CD14-positive monocyte (primary cell): ENCODE measurements around the gene MED10. TPM values are rescaled to one million over a fixed set of nuclear protein-coding genes. Genes with fewer than 3 reads are reported as not detected.

ENCODE experiments used
- DNase-seq, 3 donors: peaks; one replicate each; pipeline ENCODE4 v3.0.0-alpha.2; 2011 to 2022
- H2AFZ ChIP-seq: 2 replicates; pipeline ENCODE4 v1.6.0; 2012; ENCODE audit warnings: mild to moderate bottlenecking, low read depth, low read length, inconsistent platforms; ENCODE audit not compliant: insufficient read depth, poor library complexity, severe bottlenecking
- H3K27ac ChIP-seq, 2 donors: 1 replicate in 1 of 2; 2 replicates in 1 of 2; pipeline ENCODE4 v1.5.1; 2012 to 2013; ENCODE audit warnings: low read length in 2 of 2, control low read depth in 1 of 2, inconsistent platforms in 1 of 2, low read depth in 1 of 2, mild to moderate bottlenecking in 1 of 2
- H3K27me3 ChIP-seq, 2 donors: one replicate each; pipeline versions ENCODE4 v1.6.0 to v1.6.1; 2011 to 2013; ENCODE audit warnings: low read length in 2 of 2; ENCODE audit not compliant: control insufficient read depth in 2 of 2, insufficient read depth in 2 of 2
- H3K36me3 ChIP-seq, 2 donors: replicated peaks in 1 of 2; 1 replicate in 1 of 2; 2 replicates in 1 of 2; pipeline versions ENCODE4 v1.5.1 to v1.6.1; 2012 to 2013; ENCODE audit warnings: low read length in 2 of 2, control low read depth in 1 of 2, inconsistent platforms in 1 of 2, mild to moderate bottlenecking in 1 of 2; ENCODE audit not compliant: insufficient read depth in 2 of 2, control insufficient read depth in 1 of 2
- H3K4me1 ChIP-seq, 2 donors: 1 replicate in 1 of 2; 2 replicates in 1 of 2; pipeline versions ENCODE4 v1.5.1 to v1.6.1; 2012 to 2013; ENCODE audit warnings: low read length in 2 of 2, control low read depth in 1 of 2, inconsistent platforms in 1 of 2, mild to moderate bottlenecking in 1 of 2, moderate library complexity in 1 of 2; ENCODE audit not compliant: insufficient read depth in 2 of 2, control insufficient read depth in 1 of 2
- H3K4me2 ChIP-seq: replicated peaks from 2 replicates; pipeline ENCODE3; 2012; ENCODE audit warnings: low read length, moderate library complexity, mild to moderate bottlenecking; ENCODE audit not compliant: poor library complexity, severe bottlenecking; ENCODE audit errors: extremely low read depth
- H3K4me3 ChIP-seq, 3 experiments: fragments of 200-600 bp in 1 of 3; sonication (generic) in 1 of 3; replicated peaks in 1 of 3; 1 replicate in 2 of 3; 2 replicates in 1 of 3; pipeline ENCODE4 v1.5.1; 2011 to 2013; ENCODE audit warnings: low read length in 3 of 3, mild to moderate bottlenecking in 3 of 3, control low read depth in 2 of 3, low read depth in 2 of 3, inconsistent platforms in 1 of 3, moderate library complexity in 1 of 3
- H3K79me2 ChIP-seq: 2 replicates; pipeline ENCODE4 v1.6.0; 2012; ENCODE audit warnings: mild to moderate bottlenecking, control low read depth, inconsistent platforms, low read length, moderate library complexity; ENCODE audit not compliant: insufficient read depth
- H3K9ac ChIP-seq: 2 replicates; pipeline ENCODE4 v1.6.0; 2017; ENCODE audit warnings: low read length, mild to moderate bottlenecking; ENCODE audit not compliant: insufficient read depth, poor library complexity, severe bottlenecking
- H3K9me3 ChIP-seq, 2 donors: replicated peaks in 1 of 2; 1 replicate in 1 of 2; 2 replicates in 1 of 2; pipeline versions ENCODE4 v1.5.1 to v1.6.1; 2012 to 2013; ENCODE audit warnings: low read length in 2 of 2, control low read depth in 1 of 2; ENCODE audit not compliant: control insufficient read depth in 1 of 2, insufficient read depth in 1 of 2
- H4K20me1 ChIP-seq: 2 replicates; pipeline ENCODE4 v1.6.0; 2012; ENCODE audit warnings: mild to moderate bottlenecking, low read length, control low read depth, moderate library complexity; ENCODE audit not compliant: insufficient read depth
- H3K27ac Mint-ChIP-seq, 7 donors: one replicate each; pipeline ENCODE4 v1.8.0; 2020; ENCODE audit warnings: mild to moderate bottlenecking in 7 of 7, mixed read lengths in 7 of 7, moderate library complexity in 6 of 7, inconsistent platforms in 2 of 7
- H3K27me3 Mint-ChIP-seq, 3 donors: one replicate each; pipeline ENCODE4 v1.8.0; 2021 to 2022; ENCODE audit warnings: low read depth in 3 of 3, mild to moderate bottlenecking in 3 of 3, mixed read lengths in 3 of 3, moderate library complexity in 3 of 3, inconsistent platforms in 1 of 3
- H3K36me3 Mint-ChIP-seq, 2 donors: one replicate each; pipeline ENCODE4 v1.8.0; 2020; ENCODE audit warnings: mixed read lengths in 2 of 2, inconsistent platforms in 1 of 2, mild to moderate bottlenecking in 1 of 2
- H3K4me1 Mint-ChIP-seq: one replicate; pipeline ENCODE4 v1.8.0; 2020; ENCODE audit warnings: mild to moderate bottlenecking, mixed read lengths
- H3K4me3 Mint-ChIP-seq, 2 donors: one replicate each; pipeline ENCODE4 v1.8.0; 2020; ENCODE audit warnings: mild to moderate bottlenecking in 2 of 2, mixed read lengths in 2 of 2, moderate library complexity in 1 of 2
- H3K9me3 Mint-ChIP-seq, 7 donors: one replicate each; pipeline ENCODE4 v1.8.0; 2020 to 2022; ENCODE audit warnings: mixed read lengths in 7 of 7, mild to moderate bottlenecking in 6 of 7, moderate library complexity in 6 of 7, inconsistent platforms in 2 of 7
- CTCF ChIP-seq: fragments of 200-600 bp; IDR thresholded peaks from one replicate; pipeline ENCODE4 v1.8.0; 2022; ENCODE audit warnings: antibody characterized with exemption, mild to moderate bottlenecking
- WGBS: methylation state at CpG from one replicate; pipeline ENCODE4 v1.1.5; 2013; ENCODE audit warnings: missing lambda C conversion rate; ENCODE audit not compliant: insufficient coverage; 5-methylcytosine and 5-hydroxymethylcytosine counted together
- intact Hi-C, 2 donors: fragments of 100-400 bp; cut with micrococcal nuclease; formaldehyde crosslinking; loops; one replicate each; pipeline versions ENCODE4 v1.15.0 to v1.15.1; 2023
- polyA plus RNA-seq, 3 donors: library from polyadenylated mRNA; depleted of rRNA in 1 of 3; unstranded in 2 of 3; stranded (reverse) in 1 of 3; fragments of 300-500 nt in 2 of 3; fragments of >200 nt in 1 of 3; fragmentation: Illumina TruSeq in 2 of 3; gene quantifications; 1 replicate in 2 of 3; 2 replicates in 1 of 3; pipeline ENCODE4 v1.2.3, GENCODE V29; 2012 to 2021

Gene MED10
- polyA plus RNA-seq, 3 donors, result 27.6 to 47.8 (median 47.3) TPM

DNA sequence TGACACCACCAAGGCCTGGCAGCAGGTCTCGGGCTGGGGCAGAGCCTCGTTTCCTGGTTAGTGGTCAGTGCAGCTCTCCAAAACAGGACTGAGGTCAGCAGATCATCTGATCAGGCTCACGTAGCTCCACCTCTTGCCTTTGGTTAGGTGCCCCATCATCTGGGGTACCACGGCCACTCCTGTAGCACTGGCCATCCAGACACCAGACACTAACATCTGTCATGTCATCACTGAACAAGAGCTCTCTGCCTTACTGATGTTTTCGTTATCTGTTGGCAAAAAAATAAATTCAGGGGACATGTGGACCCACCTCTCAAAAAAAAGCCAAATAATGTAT is 29.9 kb upstream of the MED10 start:
- TF ChIP-seq CTCF, result no peak
- no peaks in the 10 kb centered on the region for H3K79me2 ChIP-seq
- H3K4me3 Mint-ChIP-seq, result no peak overlapping the region

GRCh38 chr5:6407558-6408259 is 29.4 kb upstream of the MED10 start:
- H3K27ac ChIP-seq, result no peak overlapping the region
- Mint-ChIP-seq H3K36me3 (no peaks in the 10 kb centered on the region), H3K27ac (no peak overlapping the region), H3K9me3 (peaks cover 0 to 4% (median 0%) of the 10 kb centered on the region in 7 donors), H3K27me3 (peaks cover 0 to 10% (median 2%) of the 10 kb centered on the region in 3 donors), H3K4me1 (no peaks in the 10 kb centered on the region), H3K4me3 (no peak overlapping the region)
- H3K4me2 ChIP-seq, result no peak overlapping the region
- DNase-seq, result no peak
- intact Hi-C loops, result no loop called here
- no peak for TF ChIP-seq CTCF
- no peaks in the 10 kb centered on the region for H4K20me1 ChIP-seq
- 80% methylated on average over 1 of the region's 6 CpGs for WGBS
- H3K4me1 ChIP-seq, result no peaks in the 10 kb centered on the region
- no peak overlapping the region for H3K9ac ChIP-seq
- H3K79me2 ChIP-seq, result no peaks in the 10 kb centered on the region
- no peak overlapping the region for H3K4me3 ChIP-seq
- no peaks in the 10 kb centered on the region for H3K36me3 ChIP-seq
- no peaks in the 10 kb centered on the region for H3K9me3 ChIP-seq
- no peaks in the 10 kb centered on the region for H3K27me3 ChIP-seq
- H2AFZ ChIP-seq, result no peak overlapping the region

More for the DNA sequence above, 29.9 kb upstream of the MED10 start:
- H3K36me3 Mint-ChIP-seq, result no peaks in the 10 kb centered on the region
- no peak overlapping the region for H2AFZ ChIP-seq
- no peak for DNase-seq
- no peaks in the 10 kb centered on the region for H3K36me3 ChIP-seq
- H3K4me1 ChIP-seq, result no peaks in the 10 kb centered on the region
- no peaks in the 10 kb centered on the region for H3K27me3 ChIP-seq
- WGBS, result 77% methylated on average over 4 of the region's 5 CpGs
- no peak overlapping the region for H3K4me3 ChIP-seq
- no peaks in the 10 kb centered on the region for H4K20me1 ChIP-seq
- intact Hi-C loops, result no loop called here
- H3K4me1 Mint-ChIP-seq, result no peaks in the 10 kb centered on the region
- no peak overlapping the region for H3K4me2 ChIP-seq
- peaks cover 0 to 4% (median 0%) of the 10 kb centered on the region in 7 donors for H3K9me3 Mint-ChIP-seq
- H3K27ac ChIP-seq, result no peak overlapping the region
- no peak overlapping the region for H3K9ac ChIP-seq
- peaks cover 0 to 12% (median 2%) of the 10 kb centered on the region in 3 donors for H3K27me3 Mint-ChIP-seq
- no peaks in the 10 kb centered on the region for H3K9me3 ChIP-seq
- no peak overlapping the region for H3K27ac Mint-ChIP-seq
